Measurements from ENCODE around the gene SNU13. TPM values are rescaled to one million over a fixed set of nuclear protein-coding genes. Genes with fewer than 3 reads are reported as not detected.

SNU13 gene
- total RNA-seq, 1 experiment from 2014 or later = 203 TPM

GRCh38 chr22:41650229-41650628 lies 38.4 kb downstream of the SNU13 start:
- WGBS (ENCODE audit: extremely low coverage, insufficient read length, low lambda C conversion rate) = no CpG with 5 or more reads among the region's 1 CpG
- Histone ChIP-seq H3K79me1 (ENCODE audit: insufficient read depth, low read depth, low read length, poor library complexity, severe bottlenecking) (no peaks in the 10 kb centered on the region), H4K8ac (replicated peaks; ENCODE audit: insufficient read length, low read depth, low read length) (no peak overlapping the region), H4K20me1 (ENCODE audit: control insufficient read depth, insufficient read depth, insufficient read length) (no peaks in the 10 kb centered on the region), H3K23me2 (ENCODE audit: insufficient read length, low read depth, low read length, poor library complexity, severe bottlenecking) (no peaks in the 10 kb centered on the region), H3K14ac (ENCODE audit: insufficient read depth, low read length) (no peak overlapping the region), H2BK120ac (ENCODE audit: low read depth, low read length, poor library complexity, severe bottlenecking) (no peak overlapping the region), H2BK12ac (ENCODE audit: insufficient read length, low read depth, low read length) (no peak overlapping the region), H3K79me2 (ENCODE audit: insufficient read depth, low read length) (no peaks in the 10 kb centered on the region), H2AK5ac (ENCODE audit: insufficient read length, low read length) (no peak overlapping the region), H3K4me1 (ENCODE audit: insufficient read depth, low read length) (no peaks in the 10 kb centered on the region), H4K91ac (ENCODE audit: insufficient read length, low read depth, low read length) (no peak overlapping the region), H3K18ac (ENCODE audit: insufficient read length, low read depth, low read length) (no peak overlapping the region), H3K4me2 (ENCODE audit: insufficient read depth, insufficient read length, low read length) (no peak overlapping the region), H3K23ac (ENCODE audit: insufficient read length, low read depth, low read length) (no peak overlapping the region), H2BK15ac (ENCODE audit: low read depth, low read length) (no peak overlapping the region), H3K9ac (ENCODE audit: extremely low read depth, insufficient read length, low read length) (no peak overlapping the region), H2BK5ac (ENCODE audit: insufficient read length, low read length) (no peak overlapping the region), H3T11ph (ENCODE audit: low read length) (no peak overlapping the region), H3K27me3 (ENCODE audit: insufficient read depth, low read length) (no peaks in the 10 kb centered on the region), H2BK20ac (ENCODE audit: low read depth, low read length, poor library complexity, severe bottlenecking) (no peak overlapping the region), H3K56ac (ENCODE audit: insufficient read length, low read depth, low read length) (no peak overlapping the region), H4K5ac (ENCODE audit: insufficient read length, low read depth, low read length) (no peak overlapping the region), H3K27ac (ENCODE audit: insufficient read length, low read depth, low read length) (no peak overlapping the region), H2AFZ (ENCODE audit: low read length) (no peak overlapping the region), H3K9me3 (ENCODE audit: control insufficient read depth, low read depth, low read length) (no peaks in the 10 kb centered on the region), H3K4ac (ENCODE audit: low read depth, low read length) (no peak overlapping the region)
- H3K27me3 Mint-ChIP-seq (ENCODE audit: low read depth) = no peaks in the 10 kb centered on the region
- no peaks in the 10 kb centered on the region for H3K4me1 Mint-ChIP-seq
- H3K27ac Mint-ChIP-seq = no peak overlapping the region; a peak in 1 of 7 replicates
- peaks cover 40 to 86% (median 82%) of the 10 kb centered on the region in 3 experiments; a peak in 6 of 7 replicates for H3K36me3 Mint-ChIP-seq (ENCODE audit: insufficient read depth in 1 of 3, low read depth in 3 of 3)
- H3K4me3 Mint-ChIP-seq = no peak overlapping the region
- no peaks in the 10 kb centered on the region for H3K9me3 Mint-ChIP-seq
- TF ChIP-seq CTCF (conservative IDR thresholded peaks at IDR 0.05) = no peak
- no peak for DNase-seq

Measured in H9 (cell line).